AG09309 (cell line): Measurements from ENCODE around the gene CTDSPL.
A peak's percentile ranks its signal among the peaks of the same experiment; 100 is the strongest.

Source experiments
- DNase-seq: peaks from one replicate; pipeline ENCODE4 v3.0.0-alpha.2; 2010; ENCODE audit warnings: low read depth
- H3K4me3 ChIP-seq: 2 replicates; pipeline ENCODE4 v1.5.1; 2011; ENCODE audit warnings: mild to moderate bottlenecking, low read depth, low read length, moderate library complexity; ENCODE audit not compliant: control insufficient read depth
- TF ChIP-seq, protein P1 (sequence below): IDR thresholded peaks from 2 replicates; pipeline ENCODE4 v1.5.1; 2011; ENCODE audit warnings: mild to moderate bottlenecking, low read depth, low read length, inconsistent platforms; ENCODE audit not compliant: insufficient read depth, control insufficient read depth; ENCODE audit errors: missing control alignments

CTDSPL gene

DNA sequence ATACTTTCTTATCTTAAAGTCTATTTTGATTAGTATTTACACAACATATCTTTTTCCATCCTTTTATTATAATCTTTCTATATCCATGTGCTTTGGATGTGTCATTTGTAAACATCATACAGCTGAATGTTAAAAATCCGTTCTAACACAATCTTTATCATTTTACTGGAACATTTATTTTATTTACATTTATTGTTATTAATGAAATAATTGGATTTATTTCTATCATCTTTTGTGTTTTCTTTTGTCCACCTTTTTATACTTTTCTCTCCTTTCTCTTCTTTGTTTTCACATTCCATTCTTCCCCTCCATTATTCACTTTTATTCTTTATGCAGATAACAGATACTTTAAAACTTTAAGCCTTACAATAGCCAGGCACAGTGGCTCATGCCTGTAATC, 34.7 kb upstream of the CTDSPL start:
- TF ChIP-seq, protein P1, sequence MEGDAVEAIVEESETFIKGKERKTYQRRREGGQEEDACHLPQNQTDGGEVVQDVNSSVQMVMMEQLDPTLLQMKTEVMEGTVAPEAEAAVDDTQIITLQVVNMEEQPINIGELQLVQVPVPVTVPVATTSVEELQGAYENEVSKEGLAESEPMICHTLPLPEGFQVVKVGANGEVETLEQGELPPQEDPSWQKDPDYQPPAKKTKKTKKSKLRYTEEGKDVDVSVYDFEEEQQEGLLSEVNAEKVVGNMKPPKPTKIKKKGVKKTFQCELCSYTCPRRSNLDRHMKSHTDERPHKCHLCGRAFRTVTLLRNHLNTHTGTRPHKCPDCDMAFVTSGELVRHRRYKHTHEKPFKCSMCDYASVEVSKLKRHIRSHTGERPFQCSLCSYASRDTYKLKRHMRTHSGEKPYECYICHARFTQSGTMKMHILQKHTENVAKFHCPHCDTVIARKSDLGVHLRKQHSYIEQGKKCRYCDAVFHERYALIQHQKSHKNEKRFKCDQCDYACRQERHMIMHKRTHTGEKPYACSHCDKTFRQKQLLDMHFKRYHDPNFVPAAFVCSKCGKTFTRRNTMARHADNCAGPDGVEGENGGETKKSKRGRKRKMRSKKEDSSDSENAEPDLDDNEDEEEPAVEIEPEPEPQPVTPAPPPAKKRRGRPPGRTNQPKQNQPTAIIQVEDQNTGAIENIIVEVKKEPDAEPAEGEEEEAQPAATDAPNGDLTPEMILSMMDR, result no peak
- DNase-seq, result no peak
- H3K4me3 ChIP-seq, result no peak overlapping the region

DNA sequence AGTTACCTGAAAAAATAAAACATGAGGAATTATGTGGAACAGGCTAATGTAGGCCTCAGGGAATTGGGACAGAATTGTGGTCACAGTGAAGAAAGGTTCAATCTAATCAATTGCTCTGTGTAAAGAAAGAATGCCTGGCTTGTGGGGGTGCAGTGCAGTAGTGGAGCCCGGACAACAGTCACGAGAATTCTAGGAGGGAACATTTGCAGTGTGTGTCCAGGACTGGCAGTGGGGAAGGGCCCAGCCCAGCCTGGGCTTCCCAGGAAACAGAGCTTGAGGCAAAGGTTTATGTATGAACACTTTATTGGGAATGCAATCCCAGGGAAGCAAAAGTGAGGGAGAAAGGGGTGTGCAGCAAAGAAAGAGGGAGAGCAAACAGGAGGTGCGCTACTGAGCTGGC, 29.2 kb upstream of the CTDSPL start:
- no peak overlapping the region for H3K4me3 ChIP-seq
- TF ChIP-seq, protein P1, result no peak
- DNase-seq, result no peak

DNA sequence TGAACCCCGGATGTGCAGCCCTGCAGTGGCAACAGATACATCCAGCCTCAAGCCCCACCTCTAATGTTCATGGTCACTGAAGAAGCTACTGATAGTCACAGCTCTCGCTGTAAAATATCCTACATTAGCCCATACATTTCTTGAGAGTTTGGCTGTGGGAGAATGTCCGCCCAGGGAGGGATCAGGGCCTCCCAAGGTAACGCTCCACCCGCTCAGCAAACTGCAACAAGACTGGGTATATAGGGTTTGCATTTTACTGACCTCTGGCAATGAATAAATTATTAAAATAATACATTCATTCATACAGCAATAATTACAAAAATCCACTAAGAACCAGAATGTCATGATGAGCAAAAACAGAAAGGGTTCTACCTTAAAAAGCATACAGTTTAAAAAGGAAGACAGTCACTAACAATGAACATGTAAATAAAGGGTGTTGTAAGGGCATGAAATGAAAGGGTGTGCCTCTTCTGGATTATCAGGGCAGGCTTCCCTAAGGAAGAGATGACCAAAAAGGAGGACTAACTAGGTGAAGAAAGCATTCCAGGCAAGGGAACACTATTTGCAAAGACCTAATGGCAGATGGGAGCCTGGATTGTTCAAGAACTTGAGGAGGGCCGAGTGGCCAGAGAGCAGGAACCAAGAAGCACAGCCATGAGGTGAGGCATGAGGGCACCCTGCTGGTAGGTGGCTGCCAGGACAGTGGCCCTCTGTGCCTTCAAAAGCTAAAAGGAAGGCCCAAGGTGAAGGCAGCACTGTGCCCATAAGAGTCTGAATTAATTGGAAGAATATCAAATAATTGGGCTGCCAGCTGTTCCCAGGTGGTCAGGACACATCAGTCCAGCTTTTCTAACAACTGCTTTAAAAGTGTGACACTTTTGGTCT, 28.1 kb upstream of the CTDSPL start:
- TF ChIP-seq, protein P1, result peak; percentile 7
- no peak for DNase-seq
- H3K4me3 ChIP-seq, result no peak overlapping the region

DNA sequence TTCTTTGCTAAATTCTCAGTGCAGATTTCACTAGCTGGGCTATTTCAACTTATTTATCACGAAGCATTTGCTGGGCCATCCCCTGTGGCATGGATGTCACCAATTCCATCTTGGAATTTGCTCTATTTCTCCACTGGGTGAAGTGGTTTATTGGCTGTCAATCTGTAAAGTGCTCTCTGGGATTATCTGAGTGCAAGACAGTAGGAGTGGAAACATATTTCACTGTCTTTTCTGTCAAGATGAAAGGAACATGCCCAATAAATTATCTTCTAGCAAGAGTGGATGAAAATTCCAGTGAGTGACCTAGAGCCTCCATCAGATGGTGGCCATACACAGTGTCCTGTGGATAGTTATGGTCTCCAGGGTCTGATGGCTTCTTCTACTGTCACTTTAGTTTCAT, 25.1 kb upstream of the CTDSPL start:
- H3K4me3 ChIP-seq, result no peak overlapping the region
- no peak for DNase-seq
- TF ChIP-seq, protein P1, result no peak

DNA sequence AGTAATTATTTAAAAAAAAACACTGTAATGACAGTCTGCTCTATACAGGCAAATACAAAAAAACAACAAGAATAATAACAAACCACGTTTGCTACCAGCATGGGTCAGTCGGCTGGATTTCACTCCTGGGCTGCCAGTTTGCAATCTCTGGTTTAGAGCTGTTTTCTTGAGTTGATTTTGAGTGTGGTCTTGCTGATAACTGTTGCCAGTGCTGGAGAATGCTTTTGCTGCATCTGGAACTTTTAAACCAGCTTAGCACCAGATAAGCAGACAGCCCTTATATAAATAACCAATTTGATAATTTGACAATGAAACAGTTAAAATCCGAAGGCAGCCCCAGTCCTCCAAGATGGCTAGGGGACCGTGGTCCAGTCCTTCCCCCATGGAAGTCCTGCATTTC, 14.0 kb upstream of the CTDSPL start:
- no peak overlapping the region for H3K4me3 ChIP-seq
- TF ChIP-seq, protein P1, result no peak
- no peak for DNase-seq

DNA sequence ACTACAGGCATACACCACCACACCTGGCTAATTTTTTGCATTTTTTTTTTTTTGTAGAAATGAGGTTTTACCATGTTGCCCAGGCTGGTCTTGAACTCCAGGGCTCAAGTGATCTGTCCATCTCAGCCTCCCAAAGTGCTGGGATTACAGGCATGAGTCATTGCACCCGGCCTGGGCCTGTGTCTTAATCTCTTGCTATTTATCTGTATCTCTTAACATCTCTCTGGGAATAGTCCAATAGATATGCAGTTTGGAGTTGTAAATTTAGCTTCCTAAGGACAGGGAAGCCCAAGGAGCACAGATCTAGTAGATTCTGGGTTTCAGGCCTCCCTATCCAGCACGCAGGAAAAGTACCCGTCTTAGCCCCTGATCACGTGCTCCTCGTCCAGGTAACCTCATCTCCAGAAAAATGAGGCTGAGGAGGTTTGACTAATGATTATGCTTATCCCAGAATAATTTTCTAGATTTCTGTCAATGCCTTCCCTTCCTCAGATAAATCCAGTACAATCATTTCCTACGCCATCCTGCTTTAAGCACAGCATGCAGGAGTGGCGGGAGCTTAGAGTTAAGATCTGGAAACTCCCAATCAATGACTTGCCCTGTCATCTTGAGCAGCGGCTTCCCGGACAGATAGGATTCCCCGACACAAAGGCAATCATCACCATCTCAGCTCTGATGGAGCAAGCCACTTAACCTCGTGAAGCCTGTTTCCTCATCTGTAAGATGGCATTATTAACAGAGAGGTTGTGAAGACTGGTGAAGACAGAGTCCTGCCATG, 12.3 kb upstream of the CTDSPL start:
- H3K4me3 ChIP-seq, result no peak overlapping the region
- no peak for DNase-seq
- TF ChIP-seq, protein P1, result no peak
